ENCODE measurements around the gene GADD45A.

Gene GADD45A

GRCh38 chr1:67673468-67674201 is 11.4 kb upstream of the GADD45A start:
- TF ChIP-seq CREB1 (IDR thresholded peaks at IDR 0.05; ENCODE audit: low read depth): no peak
- no peak for TF ChIP-seq RAD21 (IDR thresholded peaks at IDR 0.05; ENCODE audit: low read depth)
- TF ChIP-seq EGR1 (IDR thresholded peaks at IDR 0.05): no peak
- no peak for TF ChIP-seq FOXM1 (IDR thresholded peaks at IDR 0.05; ENCODE audit: borderline replicate concordance, low read depth)
- no peak for TF ChIP-seq ZBTB7A (IDR thresholded peaks at IDR 0.05; ENCODE audit: low read depth)
- no peak for TF ChIP-seq TCF12 (IDR thresholded peaks at IDR 0.05; ENCODE audit: low read depth)
- no peak for TF ChIP-seq CEBPB (IDR thresholded peaks at IDR 0.05)
- no peak for TF ChIP-seq YY1 (IDR thresholded peaks at IDR 0.05; ENCODE audit: low read depth)
- no peak for TF ChIP-seq TAF1 (IDR thresholded peaks at IDR 0.05; ENCODE audit: low read depth)
- no peak for TF ChIP-seq MAX (IDR thresholded peaks at IDR 0.05)
- no peak for TF ChIP-seq EP300 (IDR thresholded peaks at IDR 0.05; ENCODE audit: borderline replicate concordance)
- TF ChIP-seq USF1 (IDR thresholded peaks at IDR 0.05): no peak
- no peak for TF ChIP-seq NFIC (IDR thresholded peaks at IDR 0.05)
- TF ChIP-seq REST (IDR thresholded peaks at IDR 0.05; ENCODE audit: low read depth): no peak
- TF ChIP-seq TEAD4 (IDR thresholded peaks at IDR 0.05): no peak

GRCh38 chr1:67674260-67675011 is 10.6 kb upstream of the GADD45A start:
- TF ChIP-seq EGR1 (IDR thresholded peaks at IDR 0.05) (no peak), USF1 (IDR thresholded peaks at IDR 0.05) (no peak), REST (IDR thresholded peaks at IDR 0.05; ENCODE audit: low read depth) (no peak), ZBTB7A (IDR thresholded peaks at IDR 0.05; ENCODE audit: low read depth) (no peak), YY1 (IDR thresholded peaks at IDR 0.05; ENCODE audit: low read depth) (no peak), TEAD4 (IDR thresholded peaks at IDR 0.05) (no peak), FOXM1 (IDR thresholded peaks at IDR 0.05; ENCODE audit: borderline replicate concordance, low read depth) (no peak), CEBPB (IDR thresholded peaks at IDR 0.05) (no peak), NFIC (IDR thresholded peaks at IDR 0.05) (no peak), EP300 (IDR thresholded peaks at IDR 0.05; ENCODE audit: borderline replicate concordance) (no peak), TAF1 (IDR thresholded peaks at IDR 0.05; ENCODE audit: low read depth) (no peak), MAX (IDR thresholded peaks at IDR 0.05) (no peak), TCF12 (IDR thresholded peaks at IDR 0.05; ENCODE audit: low read depth) (no peak), RAD21 (IDR thresholded peaks at IDR 0.05; ENCODE audit: low read depth) (no peak), CREB1 (IDR thresholded peaks at IDR 0.05; ENCODE audit: low read depth) (no peak)

- TF ChIP-seq CEBPB (IDR thresholded peaks at IDR 0.05) (no peak), TEAD4 (IDR thresholded peaks at IDR 0.05) (no peak), CREB1 (IDR thresholded peaks at IDR 0.05; ENCODE audit: low read depth) (no peak), NFIC (IDR thresholded peaks at IDR 0.05) (no peak)
These were observed 9.2 kb upstream of the GADD45A start for GRCh38 chr1:67675800-67676199.

GRCh38 chr1:67676287-67676686 is 8.7 kb upstream of the GADD45A start:
- no peak for TF ChIP-seq ZBTB7A (IDR thresholded peaks at IDR 0.05; ENCODE audit: low read depth)

- no peak for TF ChIP-seq EGR1 (IDR thresholded peaks at IDR 0.05)
- TF ChIP-seq TCF12 (IDR thresholded peaks at IDR 0.05; ENCODE audit: low read depth): no peak
- no peak for TF ChIP-seq EP300 (IDR thresholded peaks at IDR 0.05; ENCODE audit: borderline replicate concordance)
- no peak for TF ChIP-seq YY1 (IDR thresholded peaks at IDR 0.05; ENCODE audit: low read depth)
- no peak for TF ChIP-seq USF1 (IDR thresholded peaks at IDR 0.05)
- TF ChIP-seq RAD21 (IDR thresholded peaks at IDR 0.05; ENCODE audit: low read depth): no peak
- no peak for TF ChIP-seq CREB1 (IDR thresholded peaks at IDR 0.05; ENCODE audit: low read depth)
- TF ChIP-seq FOXM1 (IDR thresholded peaks at IDR 0.05; ENCODE audit: borderline replicate concordance, low read depth): no peak
- no peak for TF ChIP-seq TAF1 (IDR thresholded peaks at IDR 0.05; ENCODE audit: low read depth)
- no peak for TF ChIP-seq MAX (IDR thresholded peaks at IDR 0.05)
- TF ChIP-seq ZBTB7A (IDR thresholded peaks at IDR 0.05; ENCODE audit: low read depth): no peak
These were observed 8.1 kb upstream of the GADD45A start for GRCh38 chr1:67676946-67677345.

Data from Ishikawa (cell line).